K562 treated with DMSO at 1 percent for 24 hours (cell line): Measurements from ENCODE around the gene ANXA5. TPM values are rescaled to one million over a fixed set of nuclear protein-coding genes. Genes with fewer than 3 reads are reported as not detected.

Experiments
- total RNA-seq: library from RNA; unstranded; fragments of 300-600 nt; gene quantifications from 2 replicates; pipeline ENCODE4 v1.2.3, GENCODE V29; 2022; ENCODE audit warnings: low read depth; ENCODE audit not compliant: insufficient read depth

The ANXA5 gene
- 113 and 142 TPM in 2 replicates for total RNA-seq

GRCh38 chr4:121696581-121697461, at the start of gene ANXA5:
TSS of gene ANXA5 (minus strand) at chr4:121696980. CDS start at chr4:121696589, 391 bp downstream.

Other genes starting within 250 kb of the ANXA5 start
- gene SMIM43, start 68.2 kb upstream of the ANXA5 start, total RNA-seq = not detected in 2 replicates
- 41.1 and 52.4 TPM in 2 replicates for gene EXOSC9, start 104.3 kb upstream of the ANXA5 start, total RNA-seq
- gene CCNA2, start 126.9 kb upstream of the ANXA5 start, total RNA-seq = 95.4 and 101 TPM in 2 replicates
- 8.3 and 9.9 TPM in 2 replicates for gene BBS7, start 173.5 kb upstream of the ANXA5 start, total RNA-seq